Fibroblast of the aortic adventitia (primary cell): Measurements from ENCODE around the gene BTBD2. TPM values are rescaled to one million over a fixed set of nuclear protein-coding genes. Genes with fewer than 3 reads are reported as not detected.

Experiments used
- DNase-seq: peaks from one replicate; pipeline ENCODE4 v3.0.0-alpha.2; 2010; ENCODE audit warnings: low read depth
- H3K4me3 ChIP-seq: 2 replicates; pipeline ENCODE4 v1.5.1; 2011; ENCODE audit warnings: low read depth, mild to moderate bottlenecking, control low read depth, low read length, moderate library complexity
- CTCF ChIP-seq: IDR thresholded peaks from 2 replicates; pipeline ENCODE4 v1.5.1; 2011; ENCODE audit warnings: mild to moderate bottlenecking, low read length, control low read depth, inconsistent platforms; ENCODE audit not compliant: insufficient read depth
- total RNA-seq: library from RNA; depleted of rRNA; stranded (reverse); fragments of >200 nt; gene quantifications from 2 replicates; pipeline ENCODE4 v1.2.3, GENCODE V29; 2012; ENCODE audit warnings: low replicate concordance

The BTBD2 gene
- total RNA-seq, 1 donor = 59.3 TPM

- no peak for TF ChIP-seq CTCF
- peak overlapping the region; percentile 89 for H3K4me3 ChIP-seq
- no peak for DNase-seq
These were observed 32.1 kb upstream of the BTBD2 start for GRCh38 chr19:2047449-2048103.

GRCh38 chr19:2047076-2047448 lies 31.5 kb upstream of the BTBD2 start:
- no peak for DNase-seq
- TF ChIP-seq CTCF = no peak
- no peak overlapping the region for H3K4me3 ChIP-seq

GRCh38 chr19:2046046-2046907 lies 30.8 kb upstream of the BTBD2 start:
- no peak for TF ChIP-seq CTCF
- H3K4me3 ChIP-seq = no peak overlapping the region
- no peak for DNase-seq

GRCh38 chr19:2045501-2046045 lies 30.1 kb upstream of the BTBD2 start:
- H3K4me3 ChIP-seq = no peak overlapping the region
- no peak for TF ChIP-seq CTCF
- no peak for DNase-seq

GRCh38 chr19:2044709-2045500 lies 29.4 kb upstream of the BTBD2 start:
- no peak for DNase-seq
- no peak overlapping the region for H3K4me3 ChIP-seq
- no peak for TF ChIP-seq CTCF

- no peak for DNase-seq
- TF ChIP-seq CTCF = no peak
- no peak overlapping the region for H3K4me3 ChIP-seq
These were observed 28.6 kb upstream of the BTBD2 start for GRCh38 chr19:2043961-2044708.
